Esophagus squamous epithelium (tissue), 5 donors: ENCODE measurements around the gene TNKS1BP1. TPM values are rescaled to one million over a fixed set of nuclear protein-coding genes. Genes with fewer than 3 reads are reported as not detected.

Source experiments
- DNase-seq: peaks from one replicate; lab custom pipeline; 2025; lab: John Stamatoyannopoulos, UW
- H3K27ac ChIP-seq, 4 donors: fragments of 200-600 bp; sonication (generic); one replicate each; pipeline ENCODE4 v1.5.1; 2016 to 2019; ENCODE audit warnings: mild to moderate bottlenecking in 1 of 4
- H3K27me3 ChIP-seq, 4 donors: fragments of 200-600 bp; sonication (generic); 1 replicate in 3 of 4; 2 replicates in 1 of 4; pipeline versions ENCODE4 v1.5.1 to v1.6.0; 2017 to 2021; ENCODE audit warnings: antibody characterized with exemption in 1 of 4
- H3K36me3 ChIP-seq, 3 donors: fragments of 200-600 bp; sonication (generic); one replicate each; pipeline ENCODE4 v1.5.1; 2016 to 2019
- H3K4me1 ChIP-seq, 3 donors: fragments of 200-600 bp; sonication (generic); one replicate each; pipeline ENCODE4 v1.5.1; 2017 to 2019
- H3K4me3 ChIP-seq, 4 donors: fragments of 200-600 bp; sonication (generic); 1 replicate in 3 of 4; 2 replicates in 1 of 4; pipeline ENCODE4 v1.5.1; 2016 to 2019; ENCODE audit warnings: mild to moderate bottlenecking in 2 of 4, moderate library complexity in 1 of 4
- H3K9me3 ChIP-seq, 3 donors: fragments of 200-600 bp; sonication (generic); one replicate each; pipeline ENCODE4 v1.5.1; 2016 to 2019
- CTCF ChIP-seq, 6 experiments: fragments of 450-650 bp in 4 of 6; fragments of 200-600 bp in 2 of 6; sonication (generic) in 2 of 6; IDR thresholded peaks; one replicate each; pipeline ENCODE4 v1.5.1; 2016 to 2019; ENCODE audit warnings: antibody characterized with exemption in 6 of 6, mild to moderate bottlenecking in 4 of 6, moderate library complexity in 4 of 6
- POLR2A ChIP-seq, 4 donors: fragments of 450-650 bp; IDR thresholded peaks; one replicate each; pipeline ENCODE4 v1.6.1; 2017; ENCODE audit warnings: antibody characterized with exemption in 4 of 4, mild to moderate bottlenecking in 4 of 4, moderate library complexity in 3 of 4
- WGBS, 2 donors: methylation state at CpG; one replicate each; pipeline ENCODE4 v1.1.5; 2018; 5-methylcytosine and 5-hydroxymethylcytosine counted together
- intact Hi-C: fragments of 100-400 bp; cut with DNase I; formaldehyde crosslinking; loops from one replicate; pipeline ENCODE4 v1.15.0; 2022
- total RNA-seq, 4 donors: library from RNA; depleted of rRNA; stranded (reverse); fragments of >200 nt; gene quantifications; one replicate each; pipeline ENCODE4 v1.1.0, GENCODE V29; 2016
- donor health status: DM: yes; HTN: yes; CAD: no.

The TNKS1BP1 gene
- total RNA-seq, 4 donors from 2014 or later, result 94.6 to 212 (median 124) TPM

DNA sequence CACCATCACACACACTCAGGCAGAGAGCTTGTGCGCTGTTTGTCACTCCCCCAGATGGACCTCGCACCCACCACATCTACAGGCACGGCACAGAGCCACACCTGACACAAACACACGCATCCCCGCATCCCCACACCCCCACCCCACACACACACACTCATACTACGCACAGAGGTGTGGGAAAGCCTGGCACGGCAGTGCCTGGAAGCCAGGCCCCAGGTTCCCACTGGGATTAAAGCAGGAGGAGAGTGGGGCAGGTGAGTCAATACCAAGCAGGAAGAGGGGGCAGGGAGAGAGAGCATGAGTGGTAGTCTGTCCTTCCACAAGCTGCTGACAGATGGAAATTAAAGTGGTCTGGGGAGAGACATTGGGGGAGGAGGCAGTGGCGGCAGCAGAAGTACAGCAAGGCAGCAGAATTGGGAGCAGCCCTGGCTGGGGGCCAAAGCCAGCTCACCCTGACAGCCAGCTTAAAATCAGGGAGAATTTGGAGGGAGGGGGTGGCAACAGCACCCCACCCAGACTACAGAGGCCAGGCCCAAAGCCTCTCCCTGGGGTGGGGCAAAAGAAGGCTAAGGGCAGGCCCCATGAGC lies 20.7 kb downstream of the TNKS1BP1 start:
- H3K27me3 ChIP-seq, result no peaks in the 10 kb centered on the region
- peaks cover 47 to 76% (median 51%) of the 10 kb centered on the region in 3 donors for H3K36me3 ChIP-seq
- peaks cover 32 to 65% (median 56%) of the 10 kb centered on the region in 3 donors for H3K4me1 ChIP-seq
- WGBS, 2 donors, result 51 to 69% methylated on average over 6 to 7 of the region's 8 CpGs
- peaks cover 0 to 20% (median 12%) of the 10 kb centered on the region in 3 donors for H3K9me3 ChIP-seq
- intact Hi-C loops, result no loop called here
- no peak for DNase-seq
- peak overlapping the region in 1 of 4 donors; percentile 38 for H3K4me3 ChIP-seq
- TF ChIP-seq POLR2A (IDR thresholded peaks at IDR 0.05) (no peak), CTCF (IDR thresholded peaks at IDR 0.05) (no peak)
- H3K27ac ChIP-seq, result peak overlapping the region; percentile 75 to 100 (median 85)

DNA sequence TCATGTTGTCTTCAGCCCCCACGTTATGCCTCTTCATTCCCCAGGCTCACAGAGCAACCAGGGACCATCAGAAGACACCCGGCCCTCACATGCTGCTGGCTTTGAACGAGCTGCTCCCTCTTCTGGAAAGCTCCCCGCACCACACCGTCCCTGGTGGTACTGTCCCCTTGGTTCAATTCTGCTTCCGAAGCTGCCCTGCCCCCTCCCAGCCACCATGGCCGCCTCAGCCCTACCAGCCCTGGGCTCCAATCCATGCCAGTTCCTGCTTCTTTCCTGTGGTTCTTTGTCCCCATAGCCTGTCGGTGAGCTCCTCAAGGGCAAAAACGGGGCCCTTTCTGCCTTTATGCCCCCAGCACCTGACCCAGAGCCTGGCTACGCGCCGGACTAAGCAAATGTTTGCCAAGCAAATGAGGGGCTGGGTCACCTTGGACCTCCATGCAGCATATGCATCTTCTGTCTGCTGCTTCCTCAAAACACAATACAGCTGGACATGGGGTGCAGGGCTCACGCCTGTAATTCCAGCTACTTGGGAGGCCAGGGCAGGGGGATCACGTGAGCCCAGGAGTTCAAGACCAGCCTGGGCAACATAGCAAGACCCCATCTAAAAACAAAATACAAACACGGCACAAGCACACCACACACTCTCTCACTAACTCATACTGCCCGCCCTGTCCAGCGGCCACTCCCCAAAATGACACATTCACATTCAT lies 21.3 kb downstream of the TNKS1BP1 start:
- Histone ChIP-seq H3K27me3 (no peaks in the 10 kb centered on the region), H3K36me3 (peaks cover 50 to 76% (median 54%) of the 10 kb centered on the region in 3 donors), H3K27ac (peak overlapping the region; percentile 75 to 100 (median 85)), H3K9me3 (peaks cover 0 to 26% (median 14%) of the 10 kb centered on the region in 3 donors), H3K4me1 (peaks cover 28 to 59% (median 49%) of the 10 kb centered on the region in 3 donors), H3K4me3 (peak overlapping the region in 1 of 4 donors; percentile 38)
- TF ChIP-seq POLR2A (IDR thresholded peaks at IDR 0.05), result no peak
- TF ChIP-seq CTCF (IDR thresholded peaks at IDR 0.05), result no peak
- 79 to 80% methylated on average over 8 to 17 of the region's 17 CpGs for WGBS, 2 donors
- intact Hi-C loops, result no loop called here
- DNase-seq, result no peak

GRCh38 chr11:57302489-57302888 lies 22.3 kb downstream of the TNKS1BP1 start:
- H3K27me3 ChIP-seq, result no peaks in the 10 kb centered on the region
- H3K4me3 ChIP-seq, result no peak overlapping the region
- WGBS, 2 donors, result 100% methylated on average over 1 to 2 of the region's 15 CpGs
- peaks cover 50 to 78% (median 53%) of the 10 kb centered on the region in 3 donors for H3K36me3 ChIP-seq
- TF ChIP-seq CTCF (IDR thresholded peaks at IDR 0.05) (no peak), POLR2A (IDR thresholded peaks at IDR 0.05) (no peak)
- DNase-seq, result no peak
- H3K9me3 ChIP-seq, result peaks cover 0 to 27% (median 14%) of the 10 kb centered on the region in 3 donors
- peak overlapping the region in 1 of 4 donors; percentile 93 for H3K27ac ChIP-seq
- intact Hi-C loops, result no loop called here
- H3K4me1 ChIP-seq, result peaks cover 25 to 53% (median 41%) of the 10 kb centered on the region in 3 donors

DNA sequence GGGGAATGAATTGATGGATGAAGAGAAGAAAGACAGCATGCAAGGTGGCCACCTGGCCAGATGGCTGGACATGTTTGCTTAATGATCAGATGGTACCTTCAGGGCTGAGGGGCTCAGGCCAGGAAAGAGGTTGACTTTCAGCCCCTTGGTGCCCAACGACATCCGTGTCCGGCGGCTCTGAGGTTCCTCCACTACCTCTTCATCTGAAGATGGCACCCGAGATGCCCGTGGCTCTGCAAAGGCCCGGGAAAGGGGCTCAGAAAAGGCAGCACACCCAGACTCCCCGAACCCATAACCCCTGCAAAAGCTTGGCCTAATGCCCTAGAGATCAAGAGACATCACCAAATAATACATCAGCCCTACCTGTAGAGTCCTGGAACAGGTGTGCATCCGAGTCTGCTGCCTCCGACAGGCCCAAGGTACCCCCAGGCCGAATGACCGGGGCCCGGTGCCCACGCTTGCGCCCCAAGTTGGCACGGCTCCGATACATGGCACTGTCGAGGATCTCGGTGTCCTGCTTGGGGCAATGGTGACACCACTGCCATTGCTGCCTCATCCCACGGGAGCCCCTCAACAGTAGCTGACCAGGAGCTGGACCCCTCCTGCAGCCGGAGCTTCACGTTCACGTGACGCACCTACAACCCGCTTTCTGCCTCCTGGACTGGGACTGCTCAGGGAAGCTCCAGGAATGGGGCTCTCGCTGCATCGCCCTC lies 22.9 kb downstream of the TNKS1BP1 start:
- Histone ChIP-seq H3K27me3 (no peaks in the 10 kb centered on the region), H3K4me3 (no peak overlapping the region), H3K36me3 (peaks cover 50 to 82% (median 53%) of the 10 kb centered on the region in 3 donors), H3K27ac (no peak overlapping the region), H3K9me3 (peaks cover 0 to 27% (median 14%) of the 10 kb centered on the region in 3 donors), H3K4me1 (peaks cover 19 to 52% (median 35%) of the 10 kb centered on the region in 3 donors)
- 90 to 91% methylated on average over 4 to 11 of the region's 27 CpGs for WGBS, 2 donors
- no peak for DNase-seq
- intact Hi-C loops, result no loop called here
- no peak for TF ChIP-seq POLR2A (IDR thresholded peaks at IDR 0.05)

DNA sequence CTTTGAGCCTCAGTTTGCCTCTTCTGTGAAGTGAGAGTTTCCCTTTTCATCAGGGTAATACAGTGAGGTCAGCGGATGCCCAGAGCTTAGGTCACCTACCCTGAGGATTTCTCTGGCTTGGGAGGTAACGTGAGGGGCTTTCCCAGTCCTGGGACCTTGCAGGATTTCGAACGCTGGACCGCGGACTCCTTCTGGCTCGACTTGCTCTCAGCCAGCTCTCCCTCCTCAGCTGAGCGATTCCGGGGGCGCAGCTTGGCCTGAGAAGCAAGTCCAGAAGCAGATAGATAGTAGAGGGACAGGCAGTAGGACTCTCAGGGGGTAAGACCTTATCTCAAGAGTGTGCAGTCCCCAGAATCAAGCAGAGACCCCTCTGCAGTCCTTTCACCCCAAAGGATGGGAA lies 24.0 kb downstream of the TNKS1BP1 start:
- TF ChIP-seq CTCF (IDR thresholded peaks at IDR 0.05), result no peak
- TF ChIP-seq POLR2A (IDR thresholded peaks at IDR 0.05), result no peak
- peaks cover 17 to 52% (median 24%) of the 10 kb centered on the region in 3 donors for H3K4me1 ChIP-seq
- no peak overlapping the region for H3K27ac ChIP-seq
- DNase-seq, result no peak
- peaks cover 0 to 27% (median 14%) of the 10 kb centered on the region in 3 donors for H3K9me3 ChIP-seq
- WGBS, 2 donors, result 80 to 96% methylated on average over 1 to 4 of the region's 10 CpGs
- intact Hi-C loops, result no loop called here
- H3K27me3 ChIP-seq, result no peaks in the 10 kb centered on the region
- peaks cover 48 to 89% (median 53%) of the 10 kb centered on the region in 3 donors for H3K36me3 ChIP-seq
- no peak overlapping the region for H3K4me3 ChIP-seq
